Colonic mucosa (tissue), 2 donors: ENCODE measurements around the gene PPWD1. TPM values are rescaled to one million over a fixed set of nuclear protein-coding genes. Genes with fewer than 3 reads are reported as not detected.

ENCODE experiments used
- total RNA-seq, 2 donors: library from RNA; stranded (reverse); fragmentation: NEBNext Ultra II Directional in 1 of 2; extraction: Animal tissue kit (Norgen Biotek cat#: 25700) in 1 of 2; gene quantifications; one replicate each; pipeline ENCODE4 v1.2.1, GENCODE V29; 2021
- donor health status: DM: no; HTN: no; CAD: no.
- donor health status: DM: no; HTN: no; CAD: no.

The PPWD1 gene
- total RNA-seq, 2 donors from 2014 or later = 23.5 to 28.2 TPM

Other genes starting within 250 kb of the PPWD1 start
- under 1 TPM; 0.12 to 0.77 TPM for gene ADAMTS6, start 81.4 kb upstream of the PPWD1 start, total RNA-seq
- gene CENPK, start 128 bp upstream of the PPWD1 start, total RNA-seq = 10 to 100 TPM; 10.4 to 31.4 TPM
- gene TRIM23, start 61.0 kb downstream of the PPWD1 start, total RNA-seq = 1 to 10 TPM; 5.8 to 8.8 TPM
- 1 to 10 TPM; 3.1 to 3.9 TPM for gene SHLD3, start 61.7 kb downstream of the PPWD1 start, total RNA-seq
- gene TRAPPC13, start 61.7 kb downstream of the PPWD1 start, total RNA-seq = 10 to 100 TPM; 20.1 to 23.6 TPM
- 1 to 10 TPM; 3.7 to 4.4 TPM for gene SGTB, start 158.8 kb downstream of the PPWD1 start, total RNA-seq
- 10 to 100 TPM; 13.7 to 24.6 TPM for gene NLN, start 158.9 kb downstream of the PPWD1 start, total RNA-seq